Osteoblast (primary cell): ENCODE data around the gene NUPR1. TPM values are rescaled to one million over a fixed set of nuclear protein-coding genes. Genes with fewer than 3 reads are reported as not detected.
"Not testable (repeated sequence)": the region's sequence is repeated elsewhere in the genome, so short reads cannot be mapped to it uniquely, and the experiment has no call there.

ENCODE experiments used
- DNase-seq: peaks from one replicate; pipeline ENCODE4 v3.0.0; 2011; ENCODE audit warnings: low spot score, mixed read lengths; ENCODE audit not compliant: insufficient read length; ENCODE audit errors: missing footprints
- H2AFZ ChIP-seq: 2 replicates; pipeline ENCODE4 v1.6.0; 2011; ENCODE audit warnings: mild to moderate bottlenecking, low read length
- H3K27ac ChIP-seq: 2 replicates; pipeline ENCODE4 v1.5.1; 2011; ENCODE audit warnings: mild to moderate bottlenecking, low read depth, low read length, moderate library complexity
- H3K27me3 ChIP-seq: 2 replicates; pipeline ENCODE4 v1.6.0; 2012; ENCODE audit warnings: mild to moderate bottlenecking, control low read depth, inconsistent platforms, low read length, moderate library complexity; ENCODE audit not compliant: insufficient read depth
- H3K36me3 ChIP-seq: 2 replicates; pipeline ENCODE4 v1.5.1; 2011; ENCODE audit warnings: mild to moderate bottlenecking, low read length, control low read depth, moderate library complexity; ENCODE audit not compliant: insufficient read depth
- H3K4me1 ChIP-seq: 2 replicates; pipeline ENCODE4 v1.5.1; 2011; ENCODE audit warnings: mild to moderate bottlenecking, low read length, control low read depth, moderate library complexity; ENCODE audit not compliant: insufficient read depth
- H3K4me2 ChIP-seq: 2 replicates; pipeline ENCODE4 v1.6.0; 2011; ENCODE audit warnings: mild to moderate bottlenecking, low read length; ENCODE audit not compliant: insufficient read depth
- H3K4me3 ChIP-seq: fragments of 200-600 bp; sonication (generic); 3 replicates; pipeline ENCODE4 v1.5.1; 2012; ENCODE audit warnings: mild to moderate bottlenecking, low read length, inconsistent platforms; ENCODE audit not compliant: insufficient read depth
- H3K79me2 ChIP-seq: 2 replicates; pipeline ENCODE4 v1.6.0; 2012; ENCODE audit warnings: mild to moderate bottlenecking, low read length, control low read depth, inconsistent platforms; ENCODE audit not compliant: insufficient read depth
- H3K9me3 ChIP-seq: 2 replicates; pipeline ENCODE4 v1.5.1; 2011; ENCODE audit warnings: low read depth, low read length, control low read depth
- H4K20me1 ChIP-seq: 2 replicates; pipeline ENCODE4 v1.6.0; 2012; ENCODE audit warnings: mild to moderate bottlenecking, low read length, control low read depth; ENCODE audit not compliant: insufficient read depth
- CTCF ChIP-seq: IDR thresholded peaks from 2 replicates; pipeline ENCODE4 v1.5.1; 2011; ENCODE audit warnings: mild to moderate bottlenecking, low read depth, low read length, moderate library complexity; ENCODE audit errors: extremely low read depth
- total RNA-seq: library from RNA; depleted of rRNA; stranded (reverse); fragments of >200 nt; gene quantifications from 2 replicates; pipeline ENCODE4 v1.2.3, GENCODE V29; 2012

Gene NUPR1
- total RNA-seq, 1 donor = 27.9 TPM

DNA sequence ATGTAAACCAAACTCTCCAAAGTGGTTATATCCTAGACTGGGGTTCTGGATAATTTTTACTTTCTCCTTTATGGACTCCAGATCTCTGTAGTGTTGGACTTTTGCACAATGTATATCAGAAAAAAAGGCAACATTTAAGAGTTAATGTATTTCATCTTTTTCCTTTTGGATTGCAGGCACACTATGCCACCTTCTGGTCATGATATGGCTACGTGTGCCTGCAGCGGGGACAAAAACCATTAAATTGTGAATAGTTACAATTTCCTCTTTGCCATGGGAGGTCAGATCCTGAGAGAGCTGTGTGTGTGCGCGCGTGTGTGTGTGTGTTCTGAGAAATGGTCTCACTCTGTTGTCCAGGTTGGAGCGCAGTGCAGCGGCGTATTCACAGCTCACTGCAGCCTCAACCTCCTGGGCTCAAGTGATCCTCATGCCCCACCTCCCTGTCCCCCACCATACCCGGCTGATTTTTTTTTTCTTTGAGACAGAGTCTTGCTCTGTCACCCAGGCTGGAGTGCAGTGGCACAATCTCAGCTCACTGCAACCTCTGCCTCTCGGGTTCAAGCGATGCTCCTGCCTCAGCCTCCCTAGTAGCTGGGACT lies 10.6 kb upstream of the NUPR1 start:
- H2AFZ ChIP-seq = no peak overlapping the region

DNA sequence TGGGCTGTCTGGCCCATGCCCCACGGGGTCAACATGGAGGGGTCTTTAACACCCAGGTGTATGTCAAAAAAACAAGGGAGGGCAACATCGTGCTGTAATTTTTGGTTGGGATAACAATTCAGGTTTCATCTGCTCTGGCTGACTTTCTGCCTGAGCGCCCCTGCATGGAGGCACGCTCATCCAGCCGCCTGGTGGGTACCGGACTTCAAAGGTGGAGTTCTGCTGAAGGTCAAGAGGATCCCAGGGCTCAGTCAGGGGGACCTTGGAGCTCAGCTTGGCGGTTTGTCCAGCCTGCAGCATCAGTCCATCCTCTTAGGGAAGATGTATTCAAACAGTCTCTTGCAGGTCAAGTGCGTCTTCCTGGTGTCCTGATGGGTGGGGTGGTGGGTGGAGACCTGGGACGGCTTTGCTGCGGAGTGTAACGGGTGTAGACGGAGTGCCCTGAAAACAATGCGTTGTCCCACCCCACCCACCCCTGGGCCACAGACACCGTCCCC lies 9.6 kb upstream of the NUPR1 start:
- TF ChIP-seq CTCF = no peak
- no peak overlapping the region for H3K4me2 ChIP-seq
- H3K9me3 ChIP-seq = no peaks in the 10 kb centered on the region
- H3K27ac ChIP-seq = no peak overlapping the region
- no peaks in the 10 kb centered on the region for H3K79me2 ChIP-seq
- no peaks in the 10 kb centered on the region for H3K36me3 ChIP-seq
- H3K4me3 ChIP-seq = no peak overlapping the region
- H4K20me1 ChIP-seq = no peaks in the 10 kb centered on the region
- H3K27me3 ChIP-seq = no peaks in the 10 kb centered on the region
- H3K4me1 ChIP-seq = no peaks in the 10 kb centered on the region
- H2AFZ ChIP-seq = no peak overlapping the region
- peak; percentile 84 for DNase-seq

More for the DNA sequence above, 10.6 kb upstream of the NUPR1 start:
- Histone ChIP-seq H3K4me3 (no peak overlapping the region), H3K79me2 (peaks cover under 1% of the 10 kb centered on the region), H3K36me3 (no peaks in the 10 kb centered on the region), H3K4me2 (no peak overlapping the region), H4K20me1 (no peaks in the 10 kb centered on the region), H3K4me1 (peaks cover 1% of the 10 kb centered on the region), H3K9me3 (no peaks in the 10 kb centered on the region), H3K27ac (no peak overlapping the region), H3K27me3 (no peaks in the 10 kb centered on the region)
- DNase-seq = peak; percentile 88
- TF ChIP-seq CTCF = peak; percentile 59

- TF ChIP-seq CTCF = no peak
Measured at GRCh38 chr16:28546626-28547025, 7.9 kb upstream of the NUPR1 start.

GRCh38 chr16:28545964-28546363 lies 7.2 kb upstream of the NUPR1 start:
- not testable (repeated sequence) for H3K79me2 ChIP-seq, H3K27ac ChIP-seq, H2AFZ ChIP-seq, H3K27me3 ChIP-seq, H4K20me1 ChIP-seq, H3K4me2 ChIP-seq, DNase-seq, H3K4me3 ChIP-seq, H3K9me3 ChIP-seq, H3K4me1 ChIP-seq, H3K36me3 ChIP-seq

More at GRCh38 chr16:28546626-28547025, 7.9 kb upstream of the NUPR1 start:
- Histone ChIP-seq H3K9me3 (no peaks in the 10 kb centered on the region), H2AFZ (no peak overlapping the region), H3K79me2 (no peaks in the 10 kb centered on the region), H3K27ac (no peak overlapping the region), H3K4me3 (no peak overlapping the region), H4K20me1 (no peaks in the 10 kb centered on the region), H3K27me3 (no peaks in the 10 kb centered on the region), H3K4me2 (no peak overlapping the region), H3K4me1 (no peaks in the 10 kb centered on the region), H3K36me3 (no peaks in the 10 kb centered on the region)
- no peak for DNase-seq
